GM12864 (cell line): ENCODE measurements around the gene MINDY4.

Experiments used
- DNase-seq: peaks from one replicate; pipeline ENCODE4 v3.0.0-alpha.2; 2011; ENCODE audit warnings: low read depth
- H3K4me3 ChIP-seq: 2 replicates; pipeline ENCODE4 v1.5.1; 2011; ENCODE audit warnings: mild to moderate bottlenecking, low read depth, low read length, control low read depth
- TF ChIP-seq, protein P1 (sequence below): IDR thresholded peaks from 2 replicates; pipeline ENCODE4 v1.5.1; 2011; ENCODE audit warnings: low read depth, mild to moderate bottlenecking, moderate library complexity, low read length, control low read depth, inconsistent platforms; ENCODE audit errors: missing control alignments

The MINDY4 gene

DNA sequence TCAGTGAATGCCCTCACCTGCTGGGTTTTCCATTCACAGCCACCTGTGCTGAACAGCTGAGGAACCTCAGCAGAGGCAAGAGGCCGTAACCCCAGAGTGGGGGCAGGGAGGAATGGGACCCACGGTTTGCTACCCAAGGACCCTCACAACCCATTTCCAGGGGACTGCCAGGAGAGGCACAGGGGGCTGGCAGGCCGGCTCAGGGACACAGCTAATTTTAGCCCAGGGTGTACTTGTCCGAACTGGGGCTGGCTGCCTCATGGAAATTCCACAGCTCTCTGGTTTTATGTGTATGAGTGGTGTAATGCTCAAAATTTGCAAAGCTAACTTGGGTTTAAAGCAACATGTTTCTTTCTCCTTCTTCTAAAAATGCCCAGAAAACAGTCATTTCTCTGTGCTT, 42.2 kb downstream of the MINDY4 start:
- TF ChIP-seq, protein P1, sequence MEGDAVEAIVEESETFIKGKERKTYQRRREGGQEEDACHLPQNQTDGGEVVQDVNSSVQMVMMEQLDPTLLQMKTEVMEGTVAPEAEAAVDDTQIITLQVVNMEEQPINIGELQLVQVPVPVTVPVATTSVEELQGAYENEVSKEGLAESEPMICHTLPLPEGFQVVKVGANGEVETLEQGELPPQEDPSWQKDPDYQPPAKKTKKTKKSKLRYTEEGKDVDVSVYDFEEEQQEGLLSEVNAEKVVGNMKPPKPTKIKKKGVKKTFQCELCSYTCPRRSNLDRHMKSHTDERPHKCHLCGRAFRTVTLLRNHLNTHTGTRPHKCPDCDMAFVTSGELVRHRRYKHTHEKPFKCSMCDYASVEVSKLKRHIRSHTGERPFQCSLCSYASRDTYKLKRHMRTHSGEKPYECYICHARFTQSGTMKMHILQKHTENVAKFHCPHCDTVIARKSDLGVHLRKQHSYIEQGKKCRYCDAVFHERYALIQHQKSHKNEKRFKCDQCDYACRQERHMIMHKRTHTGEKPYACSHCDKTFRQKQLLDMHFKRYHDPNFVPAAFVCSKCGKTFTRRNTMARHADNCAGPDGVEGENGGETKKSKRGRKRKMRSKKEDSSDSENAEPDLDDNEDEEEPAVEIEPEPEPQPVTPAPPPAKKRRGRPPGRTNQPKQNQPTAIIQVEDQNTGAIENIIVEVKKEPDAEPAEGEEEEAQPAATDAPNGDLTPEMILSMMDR, result no peak
- no peak overlapping the region for H3K4me3 ChIP-seq
- DNase-seq, result no peak

DNA sequence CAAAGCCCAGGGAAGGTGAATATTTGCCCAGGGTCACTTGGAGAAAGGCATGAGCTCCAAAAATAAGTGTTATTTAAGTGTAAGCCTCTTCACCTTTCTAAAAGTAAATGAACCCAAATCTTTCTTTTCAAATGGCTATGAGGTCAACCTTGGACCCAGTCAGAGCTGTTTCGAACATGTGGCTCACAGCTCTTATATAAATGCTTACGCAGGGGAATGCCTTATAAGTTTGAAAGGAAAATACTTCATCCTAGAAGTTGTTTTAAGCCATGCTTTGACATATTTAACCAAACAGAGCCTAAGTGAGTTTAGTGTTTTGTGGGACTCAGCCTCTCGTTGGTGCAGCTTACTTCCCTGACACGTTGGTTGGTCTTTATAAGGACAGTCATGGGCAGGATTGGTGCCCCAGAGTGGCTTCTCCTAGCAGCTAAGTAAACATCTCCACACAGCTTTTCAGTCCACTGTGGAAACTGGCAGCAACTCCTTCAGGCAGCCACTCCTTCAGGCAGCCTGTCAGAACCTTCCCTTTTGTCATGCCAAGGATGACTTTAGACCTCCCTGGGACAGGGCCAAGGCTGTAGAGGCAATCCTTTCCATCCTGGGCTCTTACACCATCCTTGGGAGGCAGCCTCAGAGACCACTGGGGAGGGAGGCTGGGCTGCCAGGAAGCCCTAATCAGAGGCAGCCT, 43.6 kb downstream of the MINDY4 start:
- TF ChIP-seq, protein P1, result no peak

DNA sequence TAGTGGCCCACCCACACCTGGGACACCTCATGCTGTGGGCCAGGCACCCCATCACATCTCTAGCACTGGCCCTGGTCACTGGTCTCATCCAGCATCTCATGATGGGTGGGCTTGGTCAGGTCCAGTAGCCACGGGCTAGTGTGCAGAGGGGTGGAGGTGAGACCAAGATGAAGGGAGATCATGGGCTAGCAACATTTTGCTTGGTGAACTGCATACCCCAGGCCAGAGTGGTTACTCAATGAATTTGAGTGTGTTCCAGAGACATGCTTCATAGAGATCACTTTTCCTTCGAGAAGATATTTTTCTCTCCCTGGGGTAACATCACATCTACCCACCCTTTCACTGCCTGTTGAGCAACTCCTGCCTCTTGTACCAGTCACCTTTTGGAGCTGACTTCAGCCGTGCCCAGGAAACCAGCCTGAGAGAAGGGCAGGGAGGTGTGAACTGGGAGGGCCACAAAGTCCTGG, 44.2 kb downstream of the MINDY4 start:
- no peak for DNase-seq
- TF ChIP-seq, protein P1, result no peak
- H3K4me3 ChIP-seq, result no peak overlapping the region

More for the DNA sequence above, 43.6 kb downstream of the MINDY4 start:
- H3K4me3 ChIP-seq, result no peak overlapping the region
- no peak for DNase-seq

DNA sequence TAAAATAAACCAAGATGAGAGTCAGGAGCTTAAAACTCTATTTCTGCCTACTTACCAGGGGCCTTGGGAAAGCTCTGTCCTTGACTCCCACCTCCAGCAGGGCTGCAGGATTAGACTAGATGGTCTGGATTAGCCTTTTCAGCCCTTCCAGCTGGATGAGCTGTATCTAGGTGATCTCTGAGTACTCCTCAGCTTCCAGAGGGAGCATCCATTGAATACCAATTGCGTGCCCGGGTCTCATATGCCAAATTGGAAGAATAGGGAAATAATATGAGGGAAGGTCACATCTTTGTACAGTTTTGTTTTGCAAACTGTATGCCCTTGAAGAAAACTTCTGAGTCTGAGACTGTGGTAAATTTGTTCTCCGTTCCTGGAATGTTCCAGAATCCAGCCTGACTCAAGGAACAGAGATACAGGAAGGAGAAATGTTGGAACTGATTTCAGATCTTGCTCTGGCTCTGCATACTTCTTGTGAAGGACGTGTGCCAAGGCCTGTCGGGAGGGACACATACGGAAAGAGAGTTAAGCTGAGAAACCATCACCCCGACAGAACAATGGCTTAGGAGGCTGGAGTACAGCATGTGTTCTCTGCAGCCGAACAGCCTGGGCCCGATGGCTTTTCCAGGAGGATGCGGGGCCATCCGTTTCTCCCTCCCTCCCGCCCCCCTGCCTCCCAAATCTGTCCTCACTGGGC, 44.9 kb downstream of the MINDY4 start:
- no peak for DNase-seq
- no peak overlapping the region for H3K4me3 ChIP-seq
- TF ChIP-seq, protein P1, result no peak

DNA sequence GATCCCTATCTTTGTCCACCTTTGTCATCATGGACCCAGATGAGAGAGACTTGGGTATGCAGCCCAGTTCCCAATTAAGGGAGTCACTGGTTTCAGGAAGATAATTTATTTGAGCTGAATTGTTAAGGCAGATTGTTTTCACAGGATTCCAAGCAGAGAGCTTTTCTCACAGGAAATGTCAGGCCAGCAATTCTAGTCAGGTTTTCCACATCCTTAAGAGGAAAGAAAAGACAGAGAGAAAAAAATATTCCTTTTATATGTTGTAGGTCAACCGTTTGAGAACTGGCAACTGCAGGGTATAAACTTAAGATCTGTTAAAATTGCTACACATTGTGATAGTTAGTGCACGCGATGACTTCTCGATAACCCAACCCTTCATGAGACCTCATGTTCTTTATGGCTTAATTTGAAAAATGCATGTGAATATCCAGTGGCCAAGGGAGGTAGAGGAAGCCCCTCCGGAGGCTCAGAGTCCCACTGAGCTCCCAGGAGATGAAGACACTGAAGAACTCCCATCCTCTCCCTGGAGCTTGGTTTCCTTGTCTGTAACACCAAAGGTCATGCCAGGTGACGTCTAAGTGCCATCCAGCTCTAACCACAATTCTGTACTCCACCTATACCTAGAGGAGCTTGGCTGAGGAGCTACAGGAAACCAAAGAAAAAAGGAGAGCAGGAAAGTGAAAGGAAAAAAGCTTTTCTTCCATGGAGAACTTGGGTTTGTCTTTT, 45.6 kb downstream of the MINDY4 start:
- DNase-seq, result no peak
- TF ChIP-seq, protein P1, result no peak

DNA sequence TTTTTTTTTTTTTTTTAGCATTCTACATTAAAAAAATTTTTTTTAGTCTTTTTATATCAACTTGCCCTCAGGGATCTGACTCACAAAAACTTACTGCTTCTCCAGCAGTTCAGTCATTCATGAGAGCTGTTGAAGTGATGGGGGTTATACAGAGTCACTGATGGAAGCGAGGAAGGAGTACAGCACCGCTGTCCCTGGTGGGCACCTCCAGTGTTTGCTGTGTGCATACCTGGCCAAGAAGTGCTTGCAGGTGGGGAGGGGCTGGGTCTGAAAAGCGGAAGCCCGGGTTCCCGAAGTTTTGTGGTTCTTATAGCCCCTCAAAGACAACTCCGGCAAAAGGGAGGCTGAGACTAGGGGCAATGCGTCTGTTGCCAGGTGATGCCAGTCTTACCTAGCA, 46.2 kb downstream of the MINDY4 start:
- H3K4me3 ChIP-seq, result no peak overlapping the region
- TF ChIP-seq, protein P1, result no peak
- no peak for DNase-seq

More for the DNA sequence above, 45.6 kb downstream of the MINDY4 start:
- no peak overlapping the region for H3K4me3 ChIP-seq
